ENCODE measurements around the gene TACC2.
"Not testable (repeated sequence)": the region's sequence is repeated elsewhere in the genome, so short reads cannot be mapped to it uniquely, and the experiment has no call there.

Gene TACC2

DNA sequence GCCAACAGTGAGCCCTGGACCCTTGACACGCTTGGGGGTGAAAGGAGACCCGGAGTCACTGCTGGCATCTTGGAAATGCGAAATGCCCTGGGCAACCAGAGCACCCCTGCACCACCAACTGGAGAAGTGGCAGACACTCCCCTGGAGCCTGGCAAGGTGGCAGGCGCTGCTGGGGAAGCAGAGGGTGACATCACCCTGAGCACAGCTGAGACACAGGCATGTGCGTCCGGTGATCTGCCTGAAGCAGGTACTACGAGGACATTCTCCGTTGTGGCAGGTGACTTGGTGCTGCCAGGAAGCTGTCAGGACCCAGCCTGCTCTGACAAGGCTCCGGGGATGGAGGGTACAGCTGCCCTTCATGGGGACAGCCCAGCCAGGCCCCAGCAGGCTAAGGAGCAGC lies 98.5 kb downstream of the TACC2 start:
- TF ChIP-seq, protein P1, sequence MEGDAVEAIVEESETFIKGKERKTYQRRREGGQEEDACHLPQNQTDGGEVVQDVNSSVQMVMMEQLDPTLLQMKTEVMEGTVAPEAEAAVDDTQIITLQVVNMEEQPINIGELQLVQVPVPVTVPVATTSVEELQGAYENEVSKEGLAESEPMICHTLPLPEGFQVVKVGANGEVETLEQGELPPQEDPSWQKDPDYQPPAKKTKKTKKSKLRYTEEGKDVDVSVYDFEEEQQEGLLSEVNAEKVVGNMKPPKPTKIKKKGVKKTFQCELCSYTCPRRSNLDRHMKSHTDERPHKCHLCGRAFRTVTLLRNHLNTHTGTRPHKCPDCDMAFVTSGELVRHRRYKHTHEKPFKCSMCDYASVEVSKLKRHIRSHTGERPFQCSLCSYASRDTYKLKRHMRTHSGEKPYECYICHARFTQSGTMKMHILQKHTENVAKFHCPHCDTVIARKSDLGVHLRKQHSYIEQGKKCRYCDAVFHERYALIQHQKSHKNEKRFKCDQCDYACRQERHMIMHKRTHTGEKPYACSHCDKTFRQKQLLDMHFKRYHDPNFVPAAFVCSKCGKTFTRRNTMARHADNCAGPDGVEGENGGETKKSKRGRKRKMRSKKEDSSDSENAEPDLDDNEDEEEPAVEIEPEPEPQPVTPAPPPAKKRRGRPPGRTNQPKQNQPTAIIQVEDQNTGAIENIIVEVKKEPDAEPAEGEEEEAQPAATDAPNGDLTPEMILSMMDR (conservative IDR thresholded peaks at IDR 0.05), result no peak
- TF ChIP-seq ZFX (IDR thresholded peaks at IDR 0.05), result no peak
- H3K27ac ChIP-seq, result no peak overlapping the region

DNA sequence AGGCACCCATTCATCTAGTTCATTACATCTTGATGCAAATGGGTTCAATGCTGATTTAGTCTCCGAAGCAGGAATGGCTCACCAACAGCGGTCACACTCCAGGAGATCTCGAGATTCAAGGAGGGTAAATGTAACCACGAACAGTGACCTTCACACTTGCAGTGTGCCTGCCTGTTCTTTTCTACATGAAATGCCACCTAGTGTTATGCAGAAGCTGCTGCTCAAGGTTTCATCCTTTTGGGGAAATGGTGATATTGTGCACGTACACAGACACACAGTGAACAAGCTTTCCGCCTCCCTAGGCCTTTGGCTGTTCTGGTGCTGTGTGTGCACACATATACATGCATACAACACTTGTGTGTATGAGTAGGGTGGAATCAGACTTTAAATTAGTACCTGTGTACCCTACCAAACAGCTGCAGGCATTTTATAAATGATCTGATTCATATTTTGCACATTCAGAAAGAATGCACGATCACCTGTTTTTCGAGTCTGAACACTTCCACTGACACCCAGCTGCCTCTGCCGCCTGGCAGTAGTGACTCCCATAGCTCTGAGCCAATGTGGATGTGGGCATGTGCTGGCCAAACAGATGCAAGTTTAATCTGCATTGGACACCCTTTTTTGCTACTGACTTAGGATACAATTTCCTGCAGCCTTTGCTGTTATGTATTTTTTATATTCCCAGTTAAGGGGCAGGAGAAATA lies 100.5 kb downstream of the TACC2 start:
- TF ChIP-seq ZFX (IDR thresholded peaks at IDR 0.05), result no peak
- TF ChIP-seq, protein P1 (conservative IDR thresholded peaks at IDR 0.05), result no peak
- H3K27ac ChIP-seq, result no peak overlapping the region

- no peak overlapping the region for H3K27ac ChIP-seq
- no peak for TF ChIP-seq ZFX (IDR thresholded peaks at IDR 0.05)
- TF ChIP-seq, protein P1 (conservative IDR thresholded peaks at IDR 0.05), result no peak
Measured at GRCh38 chr10:122091722-122092121, 102.8 kb downstream of the TACC2 start.

GRCh38 chr10:122093076-122093475 lies 104.1 kb downstream of the TACC2 start:
- TF ChIP-seq, protein P1 (conservative IDR thresholded peaks at IDR 0.05), result no peak
- TF ChIP-seq ZFX (IDR thresholded peaks at IDR 0.05), result no peak
- H3K27ac ChIP-seq, result no peak overlapping the region

DNA sequence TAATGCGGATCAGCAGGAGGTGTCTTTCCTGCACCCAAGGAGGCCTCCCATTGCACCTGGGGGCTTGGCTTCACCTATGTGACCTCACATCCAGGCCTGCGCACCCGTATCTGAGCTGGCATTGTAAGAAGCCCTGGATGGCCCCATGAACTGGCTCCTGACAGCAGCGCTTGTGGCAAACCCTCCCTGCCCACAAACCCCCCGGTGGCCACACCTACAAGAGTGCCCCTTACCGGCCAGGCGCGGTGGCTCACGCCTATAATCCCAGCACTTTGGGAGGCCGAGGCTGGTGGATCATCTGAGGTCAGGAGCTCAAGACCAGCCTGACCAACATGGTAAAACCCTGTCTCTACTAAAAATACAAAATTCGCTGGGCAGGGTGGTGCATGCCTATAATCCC lies 107.2 kb downstream of the TACC2 start:
- H3K27ac ChIP-seq, result not testable (repeated sequence)

GRCh38 chr10:122096705-122097104 lies 107.7 kb downstream of the TACC2 start:
- H3K27ac ChIP-seq, result no peak overlapping the region
- no peak for TF ChIP-seq ZFX (IDR thresholded peaks at IDR 0.05)
- TF ChIP-seq, protein P1 (conservative IDR thresholded peaks at IDR 0.05), result no peak

DNA sequence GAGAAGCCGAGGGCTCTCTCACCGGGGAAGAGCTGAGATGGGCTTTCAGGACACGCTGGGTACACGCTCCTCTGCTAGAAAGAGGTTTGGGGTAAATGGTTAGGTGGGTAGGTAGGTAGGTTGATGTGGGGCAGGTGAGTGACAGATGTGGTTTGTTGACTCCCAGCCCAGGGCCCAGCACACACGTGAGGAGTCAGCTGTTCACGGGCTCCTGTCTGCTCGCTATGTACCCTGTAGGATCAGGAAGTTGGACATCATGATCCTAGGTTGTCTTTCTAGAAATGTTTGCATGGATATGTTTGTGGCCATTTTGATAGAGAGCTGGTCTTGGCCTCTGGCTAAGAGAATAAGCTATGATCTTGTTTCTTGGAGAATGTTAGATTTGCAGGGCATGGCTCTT lies 109.0 kb downstream of the TACC2 start:
- no peak overlapping the region for H3K27ac ChIP-seq
- TF ChIP-seq ZFX (IDR thresholded peaks at IDR 0.05), result no peak
- TF ChIP-seq, protein P1 (conservative IDR thresholded peaks at IDR 0.05), result no peak

DNA sequence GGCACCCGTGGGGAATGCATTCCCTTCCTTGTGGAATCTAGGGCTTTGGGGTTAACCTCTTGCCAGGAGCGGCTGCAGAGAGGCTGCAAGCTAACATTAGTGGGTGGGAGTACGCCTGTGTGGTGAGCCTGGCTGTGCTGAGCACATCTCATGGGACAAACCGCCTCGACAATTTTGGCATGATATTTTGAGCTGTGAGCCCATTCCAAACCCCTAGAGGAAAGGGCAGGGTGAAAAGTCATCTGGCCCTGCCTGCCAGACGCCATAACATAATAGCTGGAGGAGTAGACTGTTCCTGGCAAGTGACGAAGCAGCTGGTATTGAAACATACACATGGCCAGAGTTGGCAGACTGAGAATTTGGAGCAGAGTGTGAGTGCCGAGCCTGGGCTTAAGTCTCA lies 110.0 kb downstream of the TACC2 start:
- H3K27ac ChIP-seq, result no peak overlapping the region
- no peak for TF ChIP-seq ZFX (IDR thresholded peaks at IDR 0.05)
- TF ChIP-seq, protein P1 (conservative IDR thresholded peaks at IDR 0.05), result no peak
